ENCODE data around the gene DXO.
"Not testable (repeated sequence)": the region's sequence is repeated elsewhere in the genome, so short reads cannot be mapped to it uniquely, and the experiment has no call there.

DXO gene

DNA sequence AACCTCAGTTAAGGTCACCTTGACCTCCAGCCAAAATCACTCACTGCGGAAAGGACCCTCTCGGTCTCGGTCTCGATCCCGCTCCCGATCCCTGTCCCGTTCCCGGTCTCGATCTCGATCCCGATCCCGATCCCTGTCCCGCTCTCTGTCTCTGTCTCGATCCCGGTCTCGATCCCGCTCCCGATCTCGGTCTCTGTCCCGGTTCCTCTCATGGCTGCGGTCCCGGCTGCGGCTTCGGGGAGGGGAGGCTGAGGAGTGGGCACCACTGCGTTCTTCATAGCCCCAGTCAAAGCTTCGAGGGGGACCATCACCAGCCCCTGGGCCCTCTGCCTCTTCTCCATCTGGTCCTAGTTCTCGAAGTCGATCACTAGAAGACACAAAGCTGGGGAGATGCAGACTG, 17.4 kb downstream of the DXO start:
- DNase-seq, result no peak

DNA sequence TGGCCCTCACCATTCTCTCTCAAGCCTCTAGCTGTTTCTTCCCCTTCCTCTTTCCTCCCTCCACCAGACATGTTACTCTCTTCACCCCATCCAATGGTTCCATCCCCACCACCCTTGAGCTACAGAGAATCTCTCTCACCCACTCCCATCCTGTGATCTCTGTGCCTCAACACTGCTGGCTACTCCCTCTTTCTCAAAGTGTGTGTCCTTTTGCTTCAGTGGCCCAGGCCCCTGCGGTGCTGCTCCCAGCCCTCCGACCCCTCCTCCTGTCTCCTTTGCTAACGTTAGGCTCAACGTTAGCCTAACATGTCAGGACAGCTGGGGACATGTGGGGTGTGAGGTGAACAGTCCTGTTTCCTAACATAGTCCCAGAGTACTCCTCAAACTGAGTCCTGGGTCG, 19.0 kb downstream of the DXO start:
- no peak for DNase-seq

DNA sequence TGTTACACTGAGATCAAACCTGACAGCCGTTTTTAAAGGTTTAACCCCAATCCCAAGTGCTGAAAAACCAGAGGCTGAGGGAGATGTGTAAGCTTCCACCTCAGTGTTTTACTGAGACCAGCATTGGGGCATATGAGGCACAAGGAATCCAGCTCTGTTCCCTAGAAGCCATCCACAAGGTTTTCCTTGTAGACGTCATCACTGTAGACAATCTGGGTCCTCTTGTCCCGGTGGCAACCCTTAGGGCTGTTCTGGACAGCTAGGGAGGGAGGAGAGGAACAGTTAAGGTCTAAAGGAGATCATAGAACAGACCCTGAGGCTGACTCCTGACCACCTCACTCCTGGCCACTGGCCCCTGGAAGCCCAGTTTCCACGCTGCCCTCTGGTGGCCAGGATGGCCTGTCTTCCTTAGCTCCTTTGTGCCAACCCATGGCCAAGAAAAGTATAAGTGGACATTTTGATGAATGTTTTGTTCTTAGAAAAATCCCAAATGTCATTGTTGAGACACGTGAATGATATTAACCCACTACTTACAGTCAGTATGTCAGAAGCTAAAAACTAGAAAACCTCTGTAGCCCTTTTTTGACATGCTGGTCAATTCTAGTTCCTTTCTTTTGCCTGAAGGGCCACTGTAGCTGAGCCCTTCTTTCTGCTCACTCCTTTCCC, 19.7 kb downstream of the DXO start:
- DNase-seq, result no peak

DNA sequence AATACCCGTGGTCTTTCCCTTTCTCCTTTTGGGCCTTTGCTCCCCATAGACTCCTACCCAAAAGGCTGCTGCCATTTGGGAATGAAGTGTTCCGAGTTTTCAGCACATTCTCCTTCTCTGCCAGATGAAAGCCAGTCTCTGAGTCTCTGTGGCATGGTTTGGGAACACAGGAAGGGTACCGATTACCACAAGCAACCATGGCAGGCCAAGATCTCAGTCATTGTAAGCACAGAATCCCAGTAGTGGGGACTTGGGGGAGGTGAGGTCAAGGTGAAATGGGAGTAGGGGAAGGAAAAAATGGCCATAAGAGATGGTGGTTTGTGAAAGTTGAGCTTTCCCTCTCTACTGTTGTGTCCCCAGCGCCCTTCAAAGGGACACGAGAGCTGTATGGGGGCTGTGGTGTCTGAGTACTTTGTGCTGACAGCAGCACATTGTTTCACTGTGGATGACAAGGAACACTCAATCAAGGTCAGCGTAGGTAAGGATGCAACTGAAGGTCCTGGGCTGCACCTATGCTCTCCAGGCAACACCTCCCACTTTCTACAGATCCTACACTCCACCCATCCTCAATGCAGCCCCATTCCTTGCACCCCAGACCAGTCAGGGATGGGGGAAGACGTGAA, 21.9 kb downstream of the DXO start:
- DNase-seq, result no peak

DNA sequence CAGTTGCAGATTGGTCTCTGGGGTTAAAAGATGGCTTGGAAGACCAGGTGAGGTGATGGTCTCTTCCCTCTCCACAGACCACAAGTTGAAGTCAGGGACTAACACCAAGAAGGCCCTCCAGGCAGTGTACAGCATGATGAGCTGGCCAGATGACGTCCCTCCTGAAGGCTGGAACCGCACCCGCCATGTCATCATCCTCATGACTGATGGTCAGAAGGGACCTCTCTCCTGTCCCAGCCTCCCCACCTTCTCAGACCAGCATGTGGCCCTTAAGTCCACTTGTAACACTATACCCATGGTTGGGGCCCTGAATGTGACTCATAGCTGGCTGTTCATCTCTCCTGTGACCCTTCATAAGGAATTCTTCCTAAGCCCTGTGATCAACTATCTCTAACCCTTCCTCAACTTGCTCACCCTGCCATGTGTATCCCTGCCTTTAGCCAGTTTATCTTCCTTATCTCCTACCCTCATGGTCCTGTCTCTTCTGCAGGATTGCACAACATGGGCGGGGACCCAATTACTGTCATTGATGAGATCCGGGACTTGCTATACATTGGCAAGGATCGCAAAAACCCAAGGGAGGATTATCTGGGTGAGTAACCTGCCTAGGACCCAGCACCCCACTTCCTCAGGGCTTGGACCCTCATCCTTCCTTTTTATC, 23.1 kb downstream of the DXO start:
- no peak for DNase-seq

DNA sequence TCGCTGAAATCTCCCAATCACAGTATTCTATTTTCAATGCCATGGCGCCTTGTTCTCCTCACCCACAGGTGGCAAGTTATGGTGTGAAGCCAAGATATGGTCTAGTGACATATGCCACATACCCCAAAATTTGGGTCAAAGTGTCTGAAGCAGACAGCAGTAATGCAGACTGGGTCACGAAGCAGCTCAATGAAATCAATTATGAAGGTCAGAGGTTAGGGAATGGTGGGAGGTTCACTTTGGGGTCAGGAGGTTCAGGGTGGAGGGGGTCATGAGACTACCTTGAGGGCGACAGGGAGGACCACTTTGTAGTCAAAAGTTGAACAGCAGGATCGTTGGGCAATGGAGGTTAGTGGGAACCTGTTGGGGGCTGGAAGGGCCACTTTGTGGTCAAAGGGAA, 23.6 kb downstream of the DXO start:
- no peak for DNase-seq

DNA sequence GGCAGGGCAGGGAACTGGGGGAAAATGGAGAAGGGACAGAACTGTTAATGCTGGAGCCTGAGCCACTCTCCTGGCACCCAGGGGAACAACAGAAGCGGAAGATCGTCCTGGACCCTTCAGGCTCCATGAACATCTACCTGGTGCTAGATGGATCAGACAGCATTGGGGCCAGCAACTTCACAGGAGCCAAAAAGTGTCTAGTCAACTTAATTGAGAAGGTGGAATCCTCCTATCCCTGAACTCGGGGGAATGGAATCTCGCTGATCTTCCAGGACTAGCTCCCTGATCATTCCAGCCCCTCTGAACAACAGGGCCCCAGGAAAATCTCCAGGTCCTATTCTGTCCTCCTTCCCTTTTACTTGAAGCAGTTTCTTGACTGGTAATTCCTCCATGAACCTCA, 24.1 kb downstream of the DXO start:
- no peak for DNase-seq

DNA sequence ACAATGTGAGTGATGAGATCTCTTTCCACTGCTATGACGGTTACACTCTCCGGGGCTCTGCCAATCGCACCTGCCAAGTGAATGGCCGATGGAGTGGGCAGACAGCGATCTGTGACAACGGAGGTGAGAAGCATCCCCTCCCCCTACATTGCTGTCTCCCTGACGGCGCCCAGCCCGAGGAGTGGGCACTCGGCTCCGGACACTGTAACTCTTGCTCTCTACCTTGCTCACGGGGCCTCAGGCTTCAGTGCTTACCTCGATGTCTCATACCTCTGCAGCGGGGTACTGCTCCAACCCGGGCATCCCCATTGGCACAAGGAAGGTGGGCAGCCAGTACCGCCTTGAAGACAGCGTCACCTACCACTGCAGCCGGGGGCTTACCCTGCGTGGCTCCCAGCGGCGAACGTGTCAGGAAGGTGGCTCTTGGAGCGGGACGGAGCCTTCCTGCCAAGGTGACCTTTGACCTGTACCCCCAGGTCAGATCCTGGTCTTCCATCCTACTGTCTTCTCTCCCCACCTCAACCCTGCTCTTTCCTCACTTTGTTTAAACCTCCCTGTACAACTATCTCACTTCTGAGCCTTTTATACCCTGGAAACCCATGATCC, 24.8 kb downstream of the DXO start:
- no peak for DNase-seq

DNA sequence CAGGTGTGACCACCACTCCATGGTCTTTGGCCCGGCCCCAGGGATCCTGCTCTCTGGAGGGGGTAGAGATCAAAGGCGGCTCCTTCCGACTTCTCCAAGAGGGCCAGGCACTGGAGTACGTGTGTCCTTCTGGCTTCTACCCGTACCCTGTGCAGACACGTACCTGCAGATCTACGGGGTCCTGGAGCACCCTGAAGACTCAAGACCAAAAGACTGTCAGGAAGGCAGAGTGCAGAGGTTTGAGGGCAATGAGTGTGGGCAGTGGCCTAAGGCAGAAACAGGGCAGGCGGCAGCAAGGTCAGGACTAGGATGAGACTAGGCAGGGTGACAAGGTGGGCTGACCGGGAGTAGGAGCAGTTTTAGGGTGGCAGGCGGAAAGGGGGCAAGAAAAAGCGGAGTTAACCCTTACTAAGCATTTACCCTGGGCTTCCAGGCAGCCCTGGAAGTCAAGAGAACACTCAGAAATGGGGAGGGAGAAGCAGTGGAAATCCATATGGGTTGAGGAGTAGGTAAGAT, 25.5 kb downstream of the DXO start:
- no peak for DNase-seq

DNA sequence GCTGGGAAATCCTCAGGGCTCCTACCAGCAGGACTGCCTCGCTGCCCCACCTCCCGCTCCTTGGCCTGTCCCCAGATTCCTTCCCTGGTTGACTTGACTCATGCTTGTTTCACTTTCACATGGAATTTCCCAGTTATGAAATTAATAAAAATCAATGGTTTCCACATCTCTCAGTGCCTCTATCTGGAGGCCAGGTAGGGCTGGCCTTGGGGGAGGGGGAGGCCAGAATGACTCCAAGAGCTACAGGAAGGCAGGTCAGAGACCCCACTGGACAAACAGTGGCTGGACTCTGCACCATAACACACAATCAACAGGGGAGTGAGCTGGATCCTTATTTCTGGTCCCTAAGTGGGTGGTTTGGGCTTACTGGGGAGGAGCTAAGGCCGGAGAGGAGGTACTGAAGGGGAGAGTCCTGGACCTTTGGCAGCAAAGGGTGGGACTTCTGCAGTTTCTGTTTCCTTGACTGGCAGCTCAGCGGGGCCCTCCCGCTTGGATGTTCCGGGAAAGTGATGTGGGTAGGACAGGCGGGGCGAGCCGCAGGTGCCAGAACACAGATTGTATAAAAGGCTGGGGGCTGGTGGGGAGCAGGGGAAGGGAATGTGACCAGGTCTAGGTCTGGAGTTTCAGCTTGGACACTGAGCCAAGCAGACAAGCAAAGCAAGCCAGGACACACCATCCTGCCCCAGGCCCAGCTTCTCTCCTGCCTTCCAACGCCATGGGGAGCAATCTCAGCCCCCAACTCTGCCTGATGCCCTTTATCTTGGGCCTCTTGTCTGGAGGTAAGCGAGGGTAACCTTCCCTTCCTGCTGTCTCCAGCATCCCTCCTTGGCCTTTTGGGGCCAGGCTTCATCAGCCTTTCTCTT, 26.2 kb downstream of the DXO start, which contains the start of gene CFB:
TSS of gene CFB (plus strand) at position 589 of the 863 bp plus-strand sequence. CDS start at position 716, 127 bp downstream.
- peak; percentile 60 for DNase-seq

DNA sequence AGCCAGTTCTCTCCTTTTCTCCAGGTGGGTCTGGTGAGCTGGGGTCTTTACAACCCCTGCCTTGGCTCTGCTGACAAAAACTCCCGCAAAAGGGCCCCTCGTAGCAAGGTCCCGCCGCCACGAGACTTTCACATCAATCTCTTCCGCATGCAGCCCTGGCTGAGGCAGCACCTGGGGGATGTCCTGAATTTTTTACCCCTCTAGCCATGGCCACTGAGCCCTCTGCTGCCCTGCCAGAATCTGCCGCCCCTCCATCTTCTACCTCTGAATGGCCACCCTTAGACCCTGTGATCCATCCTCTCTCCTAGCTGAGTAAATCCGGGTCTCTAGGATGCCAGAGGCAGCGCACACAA, 26.8 kb downstream of the DXO start:
- no peak for DNase-seq

DNA sequence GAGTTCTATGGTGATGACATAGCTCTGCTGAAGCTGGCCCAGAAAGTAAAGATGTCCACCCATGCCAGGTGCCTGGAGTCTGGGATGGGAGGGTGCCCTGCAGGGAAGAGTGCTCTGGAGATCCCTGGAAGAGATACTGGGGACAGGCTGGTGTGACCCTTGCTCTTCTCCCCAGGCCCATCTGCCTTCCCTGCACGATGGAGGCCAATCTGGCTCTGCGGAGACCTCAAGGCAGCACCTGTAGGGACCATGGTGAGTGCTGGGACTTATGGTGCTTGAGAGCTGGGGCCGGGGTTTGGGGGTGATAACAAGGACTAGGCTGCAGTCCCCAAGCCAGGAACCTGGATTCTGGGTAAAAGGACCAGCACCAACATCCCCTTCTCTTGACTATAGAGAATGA, 28.2 kb downstream of the DXO start:
- no peak for DNase-seq

DNA sequence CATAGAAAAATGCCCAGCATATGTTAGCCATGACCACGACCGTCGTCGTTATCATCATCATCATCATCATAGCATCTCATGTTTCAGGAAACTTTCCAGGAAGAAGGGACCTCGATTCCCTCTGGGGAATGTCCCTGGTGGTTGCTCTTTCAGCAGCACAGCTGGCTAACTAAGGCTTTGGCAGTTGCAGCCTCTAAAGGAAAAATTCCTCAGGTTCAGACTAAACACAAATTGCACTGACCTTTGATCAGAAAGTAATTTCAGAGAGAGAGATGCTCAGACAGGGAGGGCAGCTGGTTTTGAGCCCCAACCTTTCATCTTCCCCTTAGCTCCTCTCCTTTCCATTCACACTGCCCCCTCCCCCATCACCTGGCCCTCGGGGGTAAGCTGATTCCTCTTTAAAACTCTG, 31.7 kb downstream of the DXO start:
- DNase-seq, result no peak

DNA sequence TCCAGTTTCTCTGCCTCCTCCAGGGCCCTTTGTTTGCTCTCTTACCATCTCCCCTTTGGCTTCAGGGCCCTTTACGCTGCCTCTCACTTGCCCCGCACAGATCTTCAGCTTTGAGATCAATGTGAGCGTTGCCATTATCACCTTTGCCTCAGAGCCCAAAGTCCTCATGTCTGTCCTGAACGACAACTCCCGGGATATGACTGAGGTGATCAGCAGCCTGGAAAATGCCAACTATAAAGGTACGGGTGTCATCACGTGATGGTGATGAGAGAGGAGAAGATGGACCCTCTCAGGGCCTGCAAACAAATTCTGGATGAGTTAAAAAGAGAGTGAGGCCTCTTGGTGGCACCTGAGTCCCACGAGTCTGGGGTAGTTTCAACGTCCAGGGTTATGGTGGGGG, 36.1 kb downstream of the DXO start:
- no peak for DNase-seq

DNA sequence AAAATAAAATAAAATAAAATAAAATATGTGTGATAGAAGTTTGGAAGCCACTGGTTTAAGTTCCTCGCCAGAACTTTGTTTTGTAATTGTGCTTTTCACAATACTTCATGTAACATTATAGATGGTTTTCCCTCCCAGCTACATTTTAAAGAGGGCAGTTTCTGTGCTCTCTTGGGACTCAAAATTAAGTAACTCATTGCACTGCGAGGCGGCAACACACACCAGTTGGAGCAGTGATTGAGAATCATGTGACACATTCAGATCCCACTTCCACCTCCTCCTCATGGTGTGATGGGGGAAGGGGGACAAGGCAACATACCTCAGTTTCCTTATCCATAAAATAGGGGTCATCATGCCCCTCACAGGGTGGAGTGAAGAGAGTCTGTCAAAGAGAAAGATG, 36.9 kb downstream of the DXO start:
- DNase-seq, result no peak

DNA sequence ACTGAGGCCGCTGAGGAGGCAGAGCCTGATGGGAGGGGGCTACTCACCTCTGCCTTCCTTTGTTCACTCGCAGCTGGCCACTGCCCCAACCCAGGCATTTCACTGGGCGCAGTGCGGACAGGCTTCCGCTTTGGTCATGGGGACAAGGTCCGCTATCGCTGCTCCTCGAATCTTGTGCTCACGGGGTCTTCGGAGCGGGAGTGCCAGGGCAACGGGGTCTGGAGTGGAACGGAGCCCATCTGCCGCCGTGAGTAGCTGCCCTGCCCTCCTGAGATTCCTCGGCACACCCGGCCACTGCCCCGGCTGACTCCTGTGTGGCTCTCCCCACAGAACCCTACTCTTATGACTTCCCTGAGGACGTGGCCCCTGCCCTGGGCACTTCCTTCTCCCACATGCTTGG, 38.4 kb downstream of the DXO start:
- DNase-seq, result no peak

DNA sequence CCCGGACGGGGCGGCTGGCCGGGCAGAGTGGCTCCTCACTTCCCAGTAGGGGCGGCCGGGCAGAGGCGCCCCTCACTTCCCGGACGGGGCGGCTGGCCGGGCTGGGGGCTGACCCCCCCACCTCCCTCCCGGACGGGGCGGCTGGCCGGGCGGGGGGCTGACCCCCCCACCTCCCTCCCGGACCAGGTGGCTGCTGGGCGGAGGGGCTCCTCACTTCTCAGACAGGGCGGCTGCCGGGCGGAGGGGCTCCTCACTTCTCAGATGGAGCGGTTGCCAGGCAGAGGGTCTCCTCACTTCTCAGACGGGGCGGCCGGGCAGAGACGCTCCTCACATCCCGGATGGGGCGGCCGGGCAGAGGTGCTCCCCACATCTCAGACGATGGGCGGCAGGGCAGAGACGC, 39.8 kb downstream of the DXO start:
- DNase-seq, result not testable (repeated sequence)

DNA sequence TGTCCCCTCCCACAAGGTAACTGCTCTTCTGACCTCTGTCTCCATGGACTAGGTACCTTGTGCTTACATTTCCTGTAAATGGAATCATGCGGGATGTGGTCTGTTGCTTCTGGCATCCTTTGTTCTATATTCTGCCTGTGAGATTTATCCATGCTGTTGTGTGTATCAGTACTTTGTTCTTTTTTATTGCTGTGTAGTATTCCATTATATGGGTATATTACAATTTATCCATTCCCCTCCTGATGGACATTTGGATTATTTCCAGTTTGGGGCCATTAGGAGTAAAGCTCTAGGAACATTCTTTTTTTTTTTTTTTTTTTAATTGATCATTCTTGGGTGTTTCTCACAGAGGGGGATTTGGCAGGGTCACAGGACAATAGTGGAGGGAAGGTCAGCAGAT, 41.0 kb downstream of the DXO start:
- no peak for DNase-seq

DNA sequence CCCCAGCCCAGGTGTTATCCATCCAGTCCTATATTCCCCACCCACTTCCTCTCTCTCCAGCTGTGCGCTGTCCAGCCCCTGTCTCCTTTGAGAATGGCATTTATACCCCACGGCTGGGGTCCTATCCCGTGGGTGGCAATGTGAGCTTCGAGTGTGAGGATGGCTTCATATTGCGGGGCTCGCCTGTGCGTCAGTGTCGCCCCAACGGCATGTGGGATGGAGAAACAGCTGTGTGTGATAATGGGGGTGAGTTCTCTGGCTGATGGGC, 43.3 kb downstream of the DXO start:
- DNase-seq, result no peak

DNA sequence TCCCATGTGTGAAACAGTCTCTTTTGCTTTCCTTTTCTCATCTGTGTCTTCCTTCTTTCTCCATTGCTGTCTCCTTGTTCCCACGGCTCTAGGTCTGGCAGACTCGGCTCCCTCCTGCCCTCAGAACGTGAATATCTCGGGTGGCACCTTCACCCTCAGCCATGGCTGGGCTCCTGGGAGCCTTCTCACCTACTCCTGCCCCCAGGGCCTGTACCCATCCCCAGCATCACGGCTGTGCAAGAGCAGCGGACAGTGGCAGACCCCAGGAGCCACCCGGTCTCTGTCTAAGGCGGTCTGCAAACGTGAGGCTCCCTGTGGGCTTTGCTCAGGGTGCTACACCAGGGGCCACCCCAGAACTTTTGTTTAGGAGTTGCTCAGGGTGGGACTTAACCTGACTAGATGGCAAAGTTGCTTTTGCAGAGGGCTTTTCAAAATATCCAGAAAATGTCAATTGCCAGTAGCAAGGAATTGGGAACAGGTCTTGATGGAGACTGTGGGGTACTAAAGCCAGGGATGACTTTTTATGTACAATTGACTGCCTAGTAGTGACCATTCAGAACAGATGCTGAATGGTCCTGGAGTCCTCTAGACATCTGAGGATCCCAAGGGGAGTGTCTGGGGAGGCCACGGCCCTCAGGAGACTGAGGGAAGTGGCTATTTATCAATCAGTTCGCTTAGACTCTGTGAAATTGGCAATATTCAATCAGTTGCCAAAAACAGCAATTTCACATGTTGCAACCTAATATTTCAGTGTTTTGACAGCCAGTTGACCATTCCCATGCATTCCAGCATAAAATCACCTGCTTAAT, 43.9 kb downstream of the DXO start:
- no peak for DNase-seq

DNA sequence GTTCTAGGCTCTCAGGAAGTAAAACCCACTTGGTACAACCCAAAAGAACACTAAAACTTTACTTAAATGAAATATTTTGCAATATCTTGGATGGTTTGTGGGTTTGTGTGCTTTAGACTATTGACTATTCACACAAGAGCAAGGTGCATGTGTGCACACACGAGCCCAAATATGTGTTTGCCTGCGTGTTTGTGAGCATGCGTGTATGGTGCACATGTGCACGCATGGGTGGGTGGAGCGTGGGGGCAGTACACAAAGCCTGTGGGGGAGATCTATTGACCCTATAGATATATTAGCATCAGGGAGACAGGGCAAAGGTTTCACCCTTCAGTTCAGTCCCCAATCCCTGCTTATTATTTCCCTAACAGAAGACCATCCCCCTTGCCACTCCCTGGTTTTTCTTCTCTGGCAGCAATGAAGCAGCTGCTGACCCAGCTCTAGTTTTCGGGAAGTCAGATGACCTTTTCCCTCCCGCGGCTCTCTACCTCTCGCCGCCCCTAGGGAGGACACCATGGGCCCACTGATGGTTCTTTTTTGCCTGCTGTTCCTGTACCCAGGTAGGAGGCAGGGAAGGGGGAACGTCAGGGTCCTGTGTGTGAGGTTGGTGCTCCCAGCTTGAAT, 44.6 kb downstream of the DXO start, which contains the start of gene C2:
TSS of gene C2 (plus strand) at position 476 of the 621 bp plus-strand sequence. CDS start at position 512, 36 bp downstream.
- no peak for DNase-seq

DNA sequence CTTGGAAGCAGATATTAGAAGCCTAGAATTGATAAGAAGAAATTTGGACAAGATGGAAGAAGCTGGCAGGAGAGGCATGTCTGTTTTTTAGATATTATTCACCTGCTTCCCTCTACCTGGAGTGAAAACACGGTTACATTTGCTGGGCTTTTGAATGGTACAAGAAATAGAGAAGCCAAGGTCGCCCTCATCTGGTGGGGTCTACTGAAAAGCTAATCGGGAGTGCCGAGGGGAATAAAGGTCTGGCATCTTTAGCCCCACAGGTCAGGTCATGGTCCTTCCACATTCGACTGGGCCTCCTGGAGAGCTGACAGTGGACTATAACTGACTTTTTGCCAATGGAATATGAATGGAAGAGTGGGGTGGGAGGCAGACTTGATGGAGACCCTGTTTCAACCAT, 49.0 kb downstream of the DXO start:
- DNase-seq, result no peak
